ENCODE results near the gene CMKLR1.

DNA sequence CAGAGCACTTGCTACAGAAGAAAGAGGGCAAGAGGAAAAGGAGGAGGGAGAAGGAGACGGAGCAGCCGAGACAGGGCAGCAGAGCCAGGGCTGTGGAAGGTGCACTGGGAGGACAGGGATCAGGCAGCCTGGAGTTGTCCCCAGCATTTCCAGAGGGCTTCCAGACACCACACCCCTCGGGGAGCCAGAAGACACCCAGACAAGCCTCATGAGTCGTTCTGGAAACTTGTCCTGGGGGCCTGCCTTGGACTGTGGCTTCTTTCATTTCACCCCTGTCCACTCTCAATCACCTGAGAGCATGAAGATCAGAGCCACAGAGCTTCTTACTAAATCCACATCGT lies 14.1 kb downstream of the CMKLR1 start:
- TF ChIP-seq CTCF (IDR thresholded peaks at IDR 0.05) (no peak), POLR2A (IDR thresholded peaks at IDR 0.05) (no peak)
